Stimulated activated CD8-positive, alpha-beta memory T cell treated with anti-CD3 and anti-CD28 coated beads, Interleukin-15, amount 100 ng/mL, for 48 hours (primary cell): ENCODE data around the gene NTRK3.

ENCODE experiments used
- DNase-seq, 2 donors: peaks; one replicate each; pipeline ENCODE4 v3.0.0-alpha.2; 2020; ENCODE audit warnings: low read depth in 2 of 2

Gene NTRK3

DNA sequence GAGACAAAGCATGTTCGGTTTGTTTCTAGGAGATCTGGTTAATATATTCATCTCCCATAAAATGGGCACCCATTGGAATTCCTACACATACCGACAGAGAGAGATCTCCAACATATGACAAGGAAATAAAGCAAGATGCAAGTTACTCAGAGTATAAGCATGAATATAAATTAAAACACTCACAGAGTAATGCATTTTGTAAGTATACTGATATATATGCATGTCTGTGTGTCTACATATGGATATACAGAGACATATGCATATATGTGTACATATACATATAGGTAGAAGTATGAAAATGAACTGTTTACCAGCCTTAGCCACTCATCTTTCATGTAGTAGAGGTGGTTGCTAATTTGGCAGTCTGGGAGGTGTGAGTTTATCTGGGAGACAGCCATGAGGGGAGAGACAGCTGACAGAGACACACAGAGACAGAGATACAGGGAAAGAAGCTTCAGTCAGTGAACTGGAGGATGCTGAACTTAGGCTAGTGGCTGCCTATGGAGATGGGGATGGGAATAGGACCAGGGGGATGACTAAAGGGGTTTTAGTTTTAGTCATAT, 134.5 kb downstream of the NTRK3 start:
- no peak for DNase-seq

DNA sequence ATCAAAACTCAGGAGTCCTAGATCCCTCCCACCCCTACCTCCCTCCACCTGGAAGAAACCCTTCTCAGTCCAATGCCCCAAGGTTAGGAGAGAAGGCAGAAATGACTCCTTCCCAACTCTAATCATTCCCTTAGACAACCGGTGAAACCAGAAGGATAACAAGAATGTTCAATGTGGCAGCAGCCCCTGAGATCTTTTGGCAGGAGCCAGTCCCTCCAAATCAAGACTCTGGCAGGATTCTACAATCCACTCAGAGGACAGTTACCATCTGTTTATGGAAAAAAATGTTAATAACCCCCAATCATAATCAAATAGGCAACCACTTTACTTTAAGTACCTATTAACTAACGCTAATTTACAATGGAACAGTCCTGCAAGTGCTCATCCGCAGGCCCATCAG, 136.5 kb downstream of the NTRK3 start:
- DNase-seq, result no peak

DNA sequence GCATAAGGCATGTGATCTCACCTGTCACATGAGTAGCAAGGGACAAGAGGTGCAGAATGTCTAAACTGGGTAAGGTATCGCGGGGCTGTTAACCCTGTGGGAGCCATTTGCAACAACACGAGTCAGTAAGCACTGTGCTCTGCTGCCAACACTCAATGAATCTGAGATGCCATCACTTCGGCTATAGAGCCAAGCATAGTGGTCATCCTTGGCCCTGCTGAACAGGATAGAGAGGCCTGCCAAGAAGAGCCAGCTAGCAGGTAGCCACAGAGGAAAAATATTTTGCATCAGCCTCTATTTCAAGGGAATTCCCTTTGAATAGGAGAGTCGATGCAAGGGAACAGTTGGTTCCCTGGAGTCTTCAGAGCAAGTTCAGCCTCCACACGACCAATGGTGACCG, 137.8 kb downstream of the NTRK3 start:
- no peak for DNase-seq

- DNase-seq, result no peak
These were observed 138.5 kb downstream of the NTRK3 start for GRCh38 chr15:88118035-88118434.

DNA sequence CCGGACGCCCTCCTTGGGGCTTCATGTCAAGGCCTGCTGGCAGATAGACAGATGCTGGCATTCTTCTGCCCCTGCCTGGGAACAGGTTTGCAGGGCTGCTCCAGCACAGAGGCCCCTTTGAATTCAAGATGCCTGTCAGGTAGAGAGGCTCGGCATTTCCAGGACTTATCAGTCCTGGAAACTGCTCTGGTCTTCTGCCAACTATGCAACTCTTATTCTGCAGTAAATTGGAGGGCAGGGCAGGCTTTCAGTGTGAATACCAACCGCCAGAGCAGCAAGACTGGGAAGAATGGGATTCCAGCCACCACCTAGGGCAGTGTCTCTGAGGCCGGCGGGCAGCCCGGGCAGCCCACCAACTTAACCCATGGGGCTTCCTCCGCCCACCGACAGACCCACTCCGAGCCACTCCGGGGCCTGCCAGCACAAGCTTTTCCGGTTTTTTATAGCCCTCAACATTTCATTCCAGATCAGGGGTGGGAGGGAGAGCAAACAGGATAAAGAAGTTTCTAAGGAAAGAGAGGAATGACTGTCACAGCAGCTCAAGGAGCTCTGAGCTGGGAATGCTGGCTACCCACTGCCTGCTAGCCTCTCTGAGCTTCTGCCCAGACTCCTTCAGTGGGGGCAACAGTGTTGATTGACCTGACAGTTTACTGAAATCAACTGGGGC, 140.9 kb downstream of the NTRK3 start:
- no peak for DNase-seq

- DNase-seq, result no peak
These were observed 142.8 kb downstream of the NTRK3 start for GRCh38 chr15:88113613-88114308.

- DNase-seq, result no peak
These were observed 147.5 kb downstream of the NTRK3 start for GRCh38 chr15:88108991-88109390.

GRCh38 chr15:88108477-88108876, 148.1 kb downstream of the NTRK3 start:
- DNase-seq, result no peak

DNA sequence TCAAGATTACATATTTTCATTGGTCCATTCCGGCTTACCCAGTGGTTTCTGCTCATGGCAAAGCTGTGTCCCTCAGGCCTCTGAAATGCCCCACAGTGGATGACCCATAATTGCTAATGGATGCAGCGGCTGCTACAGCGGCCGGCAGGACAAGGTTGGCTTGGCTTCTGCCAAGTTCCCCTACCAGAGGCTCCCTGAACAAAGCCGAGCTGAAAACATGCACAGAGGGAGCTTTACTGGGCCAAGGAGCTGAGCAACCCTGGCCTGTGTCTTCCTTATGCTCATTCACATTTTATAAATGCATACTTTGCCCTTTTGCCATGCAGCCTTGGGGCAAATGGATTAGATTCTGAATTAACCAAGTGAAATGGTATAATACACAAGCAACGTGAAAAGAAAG, 150.5 kb downstream of the NTRK3 start:
- DNase-seq, result no peak

GRCh38 chr15:88104357-88104756, 152.2 kb downstream of the NTRK3 start:
- no peak for DNase-seq

DNA sequence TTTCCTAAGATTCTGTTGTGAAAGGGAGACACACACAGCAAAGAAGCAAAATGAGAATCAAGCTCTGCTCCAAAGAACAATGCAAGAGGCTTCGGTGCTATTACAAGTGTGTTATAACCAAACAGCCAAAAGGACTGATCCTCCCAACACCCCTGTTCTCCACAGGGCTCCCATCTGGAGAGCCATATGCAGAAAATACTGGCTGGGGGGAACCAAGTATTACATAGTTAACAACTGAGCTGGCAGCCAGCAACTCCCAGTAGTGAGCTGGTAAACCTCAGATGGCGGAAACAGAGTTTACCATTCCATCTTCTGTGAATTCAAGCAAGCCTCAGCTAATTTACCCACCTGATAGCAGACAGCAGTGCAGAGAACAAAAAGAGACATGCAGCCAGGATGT, 156.4 kb downstream of the NTRK3 start:
- DNase-seq, result no peak

DNA sequence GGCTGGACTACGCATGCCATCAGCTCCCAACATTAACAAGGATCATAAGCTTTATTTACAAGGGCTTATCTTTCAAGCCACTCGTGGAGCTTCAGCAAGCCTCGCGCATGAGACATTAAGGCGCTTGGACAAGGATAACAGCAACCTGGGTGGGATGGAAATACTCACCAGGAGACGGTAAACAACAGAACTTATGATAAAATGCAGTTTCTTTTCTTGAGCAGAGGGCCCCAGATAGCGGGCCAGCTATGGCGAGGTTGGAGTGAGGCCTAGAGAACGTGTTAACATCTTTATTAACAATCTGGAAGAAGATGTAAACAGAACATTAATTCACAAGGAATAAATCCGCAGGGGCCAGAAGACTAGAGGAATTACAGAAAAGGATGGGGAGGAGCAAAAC, 158.2 kb downstream of the NTRK3 start:
- DNase-seq, result no peak

GRCh38 chr15:88091444-88092016, 165.0 kb downstream of the NTRK3 start:
- no peak for DNase-seq

- DNase-seq, result no peak
These were observed 166.0 kb downstream of the NTRK3 start for GRCh38 chr15:88090481-88091011.

DNA sequence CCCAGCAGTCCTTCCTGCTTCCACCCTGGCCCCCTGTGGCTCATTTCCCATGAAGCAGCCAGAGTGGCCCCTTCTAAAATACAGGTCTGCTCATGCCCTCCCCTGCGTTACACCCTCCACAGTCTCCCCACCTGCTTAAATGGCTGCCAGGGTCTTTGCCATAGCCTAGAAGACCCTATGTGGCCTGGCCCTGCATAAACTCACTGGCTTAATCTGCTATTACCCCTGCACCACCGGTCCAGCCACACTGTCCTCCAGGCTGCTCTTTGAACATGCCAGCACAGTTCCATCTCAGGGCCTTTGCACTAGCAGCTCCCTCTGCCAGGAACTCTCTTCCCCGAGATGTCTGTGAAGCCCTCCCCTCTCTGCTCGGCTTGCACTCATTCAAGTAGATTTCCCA, 166.8 kb downstream of the NTRK3 start:
- no peak for DNase-seq

- no peak for DNase-seq
These were observed 167.4 kb downstream of the NTRK3 start for GRCh38 chr15:88089024-88089620.

DNA sequence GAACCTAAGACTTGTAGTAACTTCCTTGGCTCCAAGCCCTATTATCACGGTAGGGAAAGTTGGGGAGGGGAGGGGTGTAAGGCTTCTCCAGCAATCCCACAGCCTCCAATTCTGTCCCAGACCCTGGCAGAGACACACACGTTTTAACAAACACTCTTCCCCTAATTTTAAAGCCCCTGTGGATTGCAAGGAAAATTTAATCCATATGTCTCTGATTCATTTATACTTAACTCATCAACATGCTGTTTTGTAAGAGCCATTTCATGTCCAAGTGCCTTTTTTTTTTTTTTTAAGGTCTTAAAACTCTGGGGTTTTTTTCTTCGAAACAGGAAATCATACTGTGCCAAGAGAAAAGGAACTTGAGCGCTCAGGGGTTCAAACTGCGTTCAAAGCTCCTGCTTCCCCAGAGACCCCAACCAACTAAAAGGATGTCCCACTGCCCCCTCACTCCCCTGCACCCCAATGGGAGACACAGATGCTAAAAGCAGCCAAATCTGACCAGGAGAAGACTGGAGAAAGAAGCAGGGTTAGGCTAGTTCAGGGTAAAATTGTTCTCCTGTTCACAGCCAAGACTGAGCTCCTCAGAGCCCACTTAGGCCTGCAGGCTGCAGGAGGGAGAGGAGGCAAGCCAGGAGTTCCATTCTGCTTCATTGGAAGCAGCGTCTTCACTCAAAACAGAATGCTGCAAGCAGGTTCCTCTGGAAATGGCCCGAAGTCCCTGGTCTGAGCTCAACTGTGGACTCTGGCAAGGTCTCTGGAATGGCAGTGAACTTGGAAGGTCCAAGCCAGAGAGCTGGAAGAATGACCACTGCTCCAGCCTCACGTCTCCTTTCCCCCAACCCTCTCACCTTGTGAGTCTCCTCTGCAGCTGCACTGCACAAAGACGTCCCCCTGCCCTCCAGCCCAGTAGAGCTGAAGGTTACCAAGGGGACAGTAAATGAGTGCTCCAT, 172.5 kb downstream of the NTRK3 start:
- no peak for DNase-seq

DNA sequence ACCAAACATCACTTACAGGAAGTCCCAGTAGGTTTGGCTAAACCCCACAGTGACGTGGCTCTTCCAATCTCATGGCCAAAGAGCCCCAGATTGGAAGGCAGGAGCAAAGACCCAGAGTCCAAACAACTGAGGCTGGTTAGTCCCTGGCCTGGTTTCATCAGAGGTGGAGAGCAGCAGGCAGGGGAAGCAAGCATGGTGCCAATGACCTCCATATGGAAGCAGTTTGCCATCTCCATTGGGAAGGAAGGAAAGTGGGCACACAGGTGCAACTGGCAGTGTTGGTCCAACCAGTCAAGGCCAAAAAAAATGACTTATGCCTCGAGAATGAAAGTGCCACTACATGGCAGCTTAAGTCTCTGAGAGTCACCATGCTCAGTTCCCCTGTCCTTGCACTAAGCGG, 175.9 kb downstream of the NTRK3 start:
- no peak for DNase-seq

DNA sequence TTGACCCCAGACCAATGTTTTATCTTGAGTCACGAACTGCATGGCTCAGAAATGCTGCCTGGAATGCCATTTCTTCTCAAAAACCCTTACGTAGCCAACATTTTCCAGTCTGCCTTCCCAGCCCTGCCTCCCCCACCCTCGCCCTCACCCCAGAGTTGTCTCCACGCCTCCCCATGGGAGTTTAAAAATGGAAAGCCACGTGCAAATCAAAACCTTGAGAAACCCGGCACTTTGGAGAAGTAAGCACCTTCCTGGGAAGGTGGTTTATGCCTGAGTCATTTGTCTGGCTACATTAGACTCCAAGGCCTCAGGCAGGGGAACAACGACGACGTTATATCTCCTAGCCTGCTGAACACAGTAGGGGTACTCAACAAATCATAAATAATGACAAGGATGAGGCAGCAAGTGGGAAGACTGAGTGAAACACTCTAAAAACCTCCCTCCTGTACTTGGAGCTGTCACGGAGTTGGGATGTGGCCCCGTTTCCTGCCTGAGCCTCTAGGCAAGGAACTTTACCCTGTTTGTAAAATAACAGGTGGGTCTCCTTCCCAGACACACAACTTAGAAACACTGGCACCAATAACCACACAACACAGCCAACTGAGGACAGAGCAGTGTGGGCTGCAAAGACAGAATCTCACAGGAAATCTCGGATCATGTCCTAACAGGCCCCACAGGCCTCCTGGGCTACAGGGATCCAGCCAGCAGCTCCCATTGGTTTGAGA, 179.1 kb downstream of the NTRK3 start:
- DNase-seq, result no peak

GRCh38 chr15:88076328-88076727, 180.2 kb downstream of the NTRK3 start:
- DNase-seq, result no peak

DNA sequence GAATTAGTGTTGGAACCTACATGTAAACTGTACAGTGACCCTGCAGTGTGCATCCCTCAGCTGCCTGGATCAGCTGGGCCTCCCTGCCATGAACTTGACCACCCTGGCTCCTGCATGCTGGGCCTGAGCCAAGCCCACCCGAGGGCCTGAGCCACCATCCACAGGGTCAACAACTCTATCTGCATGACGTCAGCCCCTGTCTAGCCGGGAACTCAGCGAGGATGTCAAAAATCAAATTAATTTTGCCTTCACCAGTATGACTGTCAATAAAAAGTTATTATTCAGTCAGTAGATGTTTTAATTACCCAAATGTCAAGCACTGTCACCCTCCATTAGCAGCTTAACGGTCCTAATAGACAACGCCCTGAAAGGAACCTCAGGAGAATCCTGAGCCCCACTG, 181.4 kb downstream of the NTRK3 start:
- DNase-seq, result no peak
